Endothelial cell of umbilical vein (primary cell): ENCODE results near the gene DEFB131B. TPM values are rescaled to one million over a fixed set of nuclear protein-coding genes. Genes with fewer than 3 reads are reported as not detected.
"Not testable (repeated sequence)": the region's sequence is repeated elsewhere in the genome, so short reads cannot be mapped to it uniquely, and the experiment has no call there.

Experiments used
- BruUV-seq: library from RNA; stranded (reverse); fragments of 400-500 nt; replicated peaks from 2 replicates; lab custom pipeline; 2021; lab: Mats Ljungman, UMichigan
- CTCF ChIA-PET: fragments of 300-600, 350-600 bp; sonication (Branson Sonifier 250); formaldehyde crosslinking; loops from one replicate; lab custom pipeline; 2021; ENCODE audit warnings: antibody characterized with exemption, inconsistent platforms; lab: Charles Lee
- POLR2A ChIA-PET: fragments of 300-600, 350-600 bp; sonication (Branson Sonifier 250); formaldehyde crosslinking; loops from one replicate; lab custom pipeline; 2021; ENCODE audit warnings: antibody characterized with exemption, inconsistent platforms; lab: Charles Lee
- DNase-seq: peaks from one replicate; pipeline ENCODE4 v3.0.0-alpha.2; 2011; ENCODE audit warnings: low read depth, low spot score
- FAIRE-seq: peaks from 2 replicates; lab custom pipeline; 2011; peaks lifted over from hg19 to GRCh38; lab: Jason Lieb, UNC
- H2AFZ ChIP-seq: 2 replicates; pipeline ENCODE4 v1.6.0; 2012; ENCODE audit warnings: low read depth, low read length, control low read depth, inconsistent platforms
- H3K27ac ChIP-seq: 2 replicates; pipeline ENCODE4 v1.5.1; 2011; ENCODE audit warnings: low read depth, mild to moderate bottlenecking, control low read depth, low read length, moderate library complexity; ENCODE audit not compliant: insufficient read depth
- H3K27me3 ChIP-seq, 2 experiments: 2 replicates each; pipeline versions ENCODE4 v1.6.0 to v1.6.1; 2011; ENCODE audit warnings: low read length in 2 of 2, mixed read lengths in 1 of 2; ENCODE audit not compliant: control insufficient read depth in 2 of 2, insufficient read depth in 2 of 2
- H3K36me3 ChIP-seq, 2 experiments: 2 replicates in 1 of 2; 3 replicates in 1 of 2; pipeline ENCODE4 v1.5.1; 2011; ENCODE audit warnings: low read length in 2 of 2, mild to moderate bottlenecking in 1 of 2, moderate library complexity in 1 of 2; ENCODE audit not compliant: control insufficient read depth in 2 of 2, insufficient read depth in 2 of 2; ENCODE audit errors: extremely low read depth in 1 of 2
- H3K4me1 ChIP-seq: 3 replicates; pipeline ENCODE4 v1.5.1; 2011; ENCODE audit warnings: mild to moderate bottlenecking, low read length; ENCODE audit not compliant: control insufficient read depth, insufficient read depth; ENCODE audit errors: extremely low read depth
- H3K4me2 ChIP-seq: 2 replicates; pipeline ENCODE4 v1.6.1; 2011; ENCODE audit warnings: low read length, control low read depth, mixed read lengths; ENCODE audit not compliant: insufficient read depth
- H3K4me3 ChIP-seq, 3 experiments: fragments of 200-600 bp in 1 of 3; sonication (generic), shearing (Covaris generic) in 1 of 3; replicated peaks in 1 of 3; 2 replicates each; pipeline ENCODE4 v1.5.1; 2011 to 2016; ENCODE audit warnings: control low read depth in 3 of 3, low read length in 3 of 3, mild to moderate bottlenecking in 2 of 3, inconsistent platforms in 1 of 3, low read depth in 1 of 3, moderate library complexity in 1 of 3; ENCODE audit not compliant: insufficient read depth in 1 of 3
- H3K79me2 ChIP-seq: 2 replicates; pipeline ENCODE4 v1.6.0; 2012; ENCODE audit warnings: low read length, inconsistent platforms; ENCODE audit not compliant: control insufficient read depth, insufficient read depth
- H3K9ac ChIP-seq: replicated peaks from 2 replicates; pipeline ENCODE3; 2011; ENCODE audit warnings: low read length, control low read depth; ENCODE audit not compliant: insufficient read depth; ENCODE audit errors: extremely low read depth
- H3K9me1 ChIP-seq: replicated peaks from 3 replicates; pipeline ENCODE4 v1.6.0; 2011; ENCODE audit warnings: mild to moderate bottlenecking, low read length; ENCODE audit not compliant: control insufficient read depth, insufficient read depth; ENCODE audit errors: extremely low read depth
- H3K9me3 ChIP-seq: replicated peaks from 2 replicates; pipeline ENCODE4 v1.5.1; 2012; ENCODE audit warnings: low read length, inconsistent platforms; ENCODE audit not compliant: control insufficient read depth, insufficient read depth
- H4K20me1 ChIP-seq: replicated peaks from 2 replicates; pipeline ENCODE3; 2011; ENCODE audit warnings: mild to moderate bottlenecking, low read length; ENCODE audit not compliant: control insufficient read depth, insufficient read depth; ENCODE audit errors: extremely low read depth
- CTCF ChIP-seq, 2 donors: IDR thresholded peaks; 1 replicate in 1 of 2; 2 replicates in 1 of 2; pipeline ENCODE4 v1.5.1; 2011; ENCODE audit warnings: low read length in 2 of 2, mild to moderate bottlenecking in 2 of 2, moderate library complexity in 2 of 2, control low read depth in 1 of 2, inconsistent platforms in 1 of 2, low read depth in 1 of 2; ENCODE audit not compliant: insufficient read depth in 1 of 2; ENCODE audit errors: extremely low read depth in 1 of 2
- EZH2 ChIP-seq: IDR thresholded peaks from 2 replicates; pipeline ENCODE4 v1.6.1; 2012; ENCODE audit warnings: borderline replicate concordance, low read depth, mild to moderate bottlenecking, moderate library complexity, low read length, inconsistent platforms; ENCODE audit not compliant: severe bottlenecking
- FOS ChIP-seq: IDR thresholded peaks from 2 replicates; pipeline ENCODE4 v1.6.1; 2011; ENCODE audit warnings: mild to moderate bottlenecking, low read length, moderate library complexity, borderline replicate concordance; ENCODE audit not compliant: insufficient read depth
- GATA2 ChIP-seq: IDR thresholded peaks from 2 replicates; pipeline ENCODE4 v1.7.0; 2011; ENCODE audit warnings: low read depth, mild to moderate bottlenecking, moderate library complexity, mixed read lengths, low read length; ENCODE audit not compliant: insufficient read length, insufficient read depth
- JUN ChIP-seq: IDR thresholded peaks from 2 replicates; pipeline ENCODE4 v1.6.1; 2011; ENCODE audit warnings: borderline replicate concordance, low read depth; ENCODE audit not compliant: insufficient read length, insufficient read depth
- MYC ChIP-seq: IDR thresholded peaks from one replicate; pipeline ENCODE4 v1.6.1; 2011; ENCODE audit warnings: mild to moderate bottlenecking, low read depth, low read length
- POLR2A ChIP-seq: IDR thresholded peaks from 2 replicates; pipeline ENCODE4 v1.6.1; 2012; ENCODE audit warnings: low read depth, mild to moderate bottlenecking, control low read depth, low read length
- POLR2AphosphoS5 ChIP-seq: IDR thresholded peaks from 2 replicates; pipeline ENCODE4 v1.6.1; 2012; ENCODE audit warnings: low read depth, mild to moderate bottlenecking, control low read depth, low read length, moderate library complexity; ENCODE audit not compliant: insufficient read depth
- dilution Hi-C: fragments of 300-500 bp; cut with MboI; formaldehyde crosslinking; loops from one replicate; pipeline ENCODE4 v1.15.0; 2019; ENCODE audit warnings: low sequenced_read_pairs; ENCODE audit not compliant: extremely low pct_ligation_motif_present
- intact Hi-C: fragments of 100-400 bp; cut with micrococcal nuclease; formaldehyde crosslinking; loops from one replicate; pipeline ENCODE4 v1.10.0; 2022
- polyA plus RNA-seq, 4 experiments: library from polyadenylated mRNA; depleted of rRNA in 3 of 4; stranded (reverse) in 3 of 4; unstranded in 1 of 4; fragments of >200 nt; gene quantifications; 2 replicates each; pipeline versions ENCODE4 v1.2.1 to v1.2.3, GENCODE V29; 2011 to 2012; ENCODE audit warnings: missing spikeins in 1 of 4
- total RNA-seq: library from RNA; stranded (reverse); gene quantifications from 2 replicates; pipeline ENCODE4 v1.2.3, GENCODE V29; 2021
- TF ChIP-seq, protein P1 (sequence below): IDR thresholded peaks from 2 replicates; pipeline ENCODE4 v1.6.1; 2011; ENCODE audit not compliant: insufficient read depth, insufficient read length

The DEFB131B gene
- total and polyA plus RNA-seq, 2 donors (not counting 3 experiments of a cell fraction or from before 2014, with no cell fraction given) = not detected

- POLR2A ChIA-PET, intact Hi-C loops, H3K4me1 ChIP-seq, H4K20me1 ChIP-seq, DNase-seq, H3K9ac ChIP-seq, H3K27me3 ChIP-seq, H3K9me1 ChIP-seq, H2AFZ ChIP-seq, H3K79me2 ChIP-seq, H3K9me3 ChIP-seq, CTCF ChIA-PET, BruUV-seq, FAIRE-seq, H3K4me2 ChIP-seq, dilution Hi-C loops, H3K36me3 ChIP-seq, H3K4me3 ChIP-seq, H3K27ac ChIP-seq: not testable (repeated sequence)
Observed at GRCh38 chr11:71889181-71889872, 11.1 kb downstream of the DEFB131B start.

DNA sequence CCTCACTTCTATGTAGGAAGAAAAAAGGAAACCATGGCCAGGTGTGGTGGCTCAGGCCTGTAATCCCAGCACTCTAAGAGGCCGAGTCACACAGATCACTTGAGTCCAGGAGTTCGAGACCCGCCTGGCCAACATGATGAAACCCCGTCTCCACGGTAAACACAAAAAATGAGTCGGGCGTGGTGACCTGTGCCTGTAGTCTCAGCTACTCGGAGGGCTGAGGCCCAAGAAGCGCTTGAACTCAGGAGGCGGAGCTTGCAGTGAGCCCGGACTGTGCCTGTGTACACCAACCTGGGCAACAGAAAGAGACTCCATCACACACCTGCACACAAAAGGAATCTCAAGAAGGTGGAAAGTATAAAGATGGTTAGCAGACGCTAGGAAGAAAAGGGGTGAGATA, 17.7 kb downstream of the DEFB131B start:
- Histone ChIP-seq H3K36me3 (no peaks in the 10 kb centered on the region), H3K9me1 (no peaks in the 10 kb centered on the region), H2AFZ (no peak overlapping the region), H3K4me3 (no peak overlapping the region), H4K20me1 (no peaks in the 10 kb centered on the region), H3K27ac (no peak overlapping the region), H3K27me3 (no peaks in the 10 kb centered on the region), H3K79me2 (no peaks in the 10 kb centered on the region), H3K4me2 (no peak overlapping the region), H3K9me3 (no peaks in the 10 kb centered on the region), H3K9ac (no peak overlapping the region), H3K4me1 (no peaks in the 10 kb centered on the region)
- intact Hi-C loops = no loop called here
- FAIRE-seq = no peak
- TF ChIP-seq POLR2AphosphoS5 (no peak), FOS (no peak), CTCF (IDR thresholded peaks at IDR 0.05; ENCODE audit: extremely low read depth in 1 of 2, insufficient read depth in 1 of 2, low read depth in 1 of 2, low read length in 2 of 2) (no peak), JUN (no peak), MYC (no peak), POLR2A (no peak), EZH2 (no peak), GATA2 (no peak)
- TF ChIP-seq, protein P1, sequence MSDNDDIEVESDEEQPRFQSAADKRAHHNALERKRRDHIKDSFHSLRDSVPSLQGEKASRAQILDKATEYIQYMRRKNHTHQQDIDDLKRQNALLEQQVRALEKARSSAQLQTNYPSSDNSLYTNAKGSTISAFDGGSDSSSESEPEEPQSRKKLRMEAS = no peak
- no TSS peak for BruUV-seq
- DNase-seq = no peak
- dilution Hi-C loops = no loop called here
- ChIA-PET POLR2A (no interaction called here), CTCF (no interaction called here)

DNA sequence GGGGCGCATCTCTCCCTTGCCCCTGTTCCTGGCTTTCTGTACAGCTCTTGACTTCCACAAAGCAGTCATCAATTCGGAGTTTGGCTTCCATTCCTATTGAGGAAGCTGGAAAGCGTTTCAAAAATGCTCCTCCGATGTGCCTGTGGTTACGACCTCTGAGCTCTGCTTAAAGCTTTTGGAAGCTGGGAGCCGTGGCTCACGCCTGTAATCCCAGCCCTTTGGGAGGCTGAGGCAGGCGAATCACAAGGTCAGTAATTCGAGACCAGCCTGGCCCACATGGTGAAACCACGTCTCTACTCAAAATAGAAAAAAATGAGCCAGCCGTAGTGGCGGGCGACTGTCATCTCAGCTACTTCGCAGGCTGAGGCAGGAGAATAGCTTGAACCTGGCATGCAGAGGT, 22.9 kb downstream of the DEFB131B start:
- H2AFZ ChIP-seq, intact Hi-C loops, H3K4me3 ChIP-seq, H3K9me3 ChIP-seq, H4K20me1 ChIP-seq, H3K27me3 ChIP-seq, H3K9ac ChIP-seq, H3K79me2 ChIP-seq, H3K4me1 ChIP-seq, CTCF ChIA-PET, H3K27ac ChIP-seq, POLR2A ChIA-PET, BruUV-seq, DNase-seq, H3K4me2 ChIP-seq, FAIRE-seq, dilution Hi-C loops, H3K36me3 ChIP-seq, H3K9me1 ChIP-seq: not testable (repeated sequence)
